ENCODE measurements around the gene MYO3B.

The MYO3B gene

DNA sequence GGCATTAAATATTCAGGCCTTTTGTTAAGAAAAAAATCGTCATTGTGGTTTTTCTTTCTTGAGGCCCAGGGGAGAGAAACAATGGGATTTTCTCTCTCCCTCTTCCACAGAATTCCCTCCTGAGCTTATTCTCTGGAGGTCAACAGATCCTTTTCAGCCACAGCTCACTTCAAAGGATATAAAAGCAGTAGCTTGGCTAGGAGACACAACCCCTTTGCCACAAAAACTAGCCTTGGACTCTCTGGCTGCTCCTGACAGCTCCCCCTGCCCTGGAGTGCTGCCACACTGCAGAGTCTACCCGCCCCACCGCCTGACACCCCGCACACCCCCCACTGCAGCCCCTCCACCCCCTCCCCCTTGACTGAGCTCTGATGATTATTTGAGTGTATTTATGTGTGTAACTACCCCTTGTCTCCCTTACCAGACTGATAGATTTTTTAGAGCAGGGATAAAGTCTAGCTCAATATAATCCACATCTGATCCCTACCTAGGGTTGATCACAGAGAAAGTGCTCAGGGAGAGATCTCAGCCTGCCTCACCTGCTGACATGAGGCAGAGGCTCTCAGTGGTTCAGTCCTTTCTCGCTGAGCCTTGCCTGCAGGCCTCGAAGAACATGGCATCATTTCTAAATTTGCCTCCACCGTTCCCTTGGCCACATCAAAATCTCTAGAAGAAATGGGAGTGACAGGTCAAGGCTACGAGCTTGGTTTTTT lies 405.0 kb downstream of the MYO3B start:
- no peaks in the 10 kb centered on the region for H3K9me3 ChIP-seq (ENCODE audit: severe bottlenecking)
- TF ChIP-seq, protein P1, sequence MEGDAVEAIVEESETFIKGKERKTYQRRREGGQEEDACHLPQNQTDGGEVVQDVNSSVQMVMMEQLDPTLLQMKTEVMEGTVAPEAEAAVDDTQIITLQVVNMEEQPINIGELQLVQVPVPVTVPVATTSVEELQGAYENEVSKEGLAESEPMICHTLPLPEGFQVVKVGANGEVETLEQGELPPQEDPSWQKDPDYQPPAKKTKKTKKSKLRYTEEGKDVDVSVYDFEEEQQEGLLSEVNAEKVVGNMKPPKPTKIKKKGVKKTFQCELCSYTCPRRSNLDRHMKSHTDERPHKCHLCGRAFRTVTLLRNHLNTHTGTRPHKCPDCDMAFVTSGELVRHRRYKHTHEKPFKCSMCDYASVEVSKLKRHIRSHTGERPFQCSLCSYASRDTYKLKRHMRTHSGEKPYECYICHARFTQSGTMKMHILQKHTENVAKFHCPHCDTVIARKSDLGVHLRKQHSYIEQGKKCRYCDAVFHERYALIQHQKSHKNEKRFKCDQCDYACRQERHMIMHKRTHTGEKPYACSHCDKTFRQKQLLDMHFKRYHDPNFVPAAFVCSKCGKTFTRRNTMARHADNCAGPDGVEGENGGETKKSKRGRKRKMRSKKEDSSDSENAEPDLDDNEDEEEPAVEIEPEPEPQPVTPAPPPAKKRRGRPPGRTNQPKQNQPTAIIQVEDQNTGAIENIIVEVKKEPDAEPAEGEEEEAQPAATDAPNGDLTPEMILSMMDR (IDR thresholded peaks at IDR 0.05; ENCODE audit: low read depth, low read length) = no peak
- H3K27me3 ChIP-seq (ENCODE audit: insufficient read depth, low read depth, severe bottlenecking) = no peaks in the 10 kb centered on the region
- no peak overlapping the region; the same call in 1 of the 2 replicates for H3K27ac ChIP-seq
- no peaks in the 10 kb centered on the region for H3K36me3 ChIP-seq
- DNase-seq = peak; percentile 30
- H3K4me3 ChIP-seq (ENCODE audit: low read depth, low read length) = no peak overlapping the region

DNA sequence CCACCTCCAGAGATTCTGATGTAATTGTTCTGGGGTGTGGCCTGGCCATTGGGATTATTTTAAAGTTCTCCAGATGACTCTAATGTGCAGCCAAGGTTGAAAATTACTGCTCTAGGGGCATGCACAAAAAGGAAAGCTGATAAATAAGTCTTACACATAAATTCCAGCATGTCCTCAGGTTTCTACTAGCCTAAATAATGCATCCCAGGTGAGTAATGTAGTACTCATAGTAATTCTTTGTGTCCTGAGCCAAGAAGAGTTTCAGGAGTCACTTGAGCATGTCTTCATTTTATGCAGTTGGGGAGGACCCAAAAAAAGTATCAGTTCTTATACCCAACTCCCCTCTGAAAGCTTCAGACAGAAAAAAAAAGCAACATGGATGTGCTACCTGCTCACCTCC lies 407.1 kb downstream of the MYO3B start:
- Histone ChIP-seq H3K27me3 (ENCODE audit: insufficient read depth, low read depth, severe bottlenecking) (no peaks in the 10 kb centered on the region), H3K4me3 (ENCODE audit: low read depth, low read length) (no peak overlapping the region)
- TF ChIP-seq, protein P1 (IDR thresholded peaks at IDR 0.05; ENCODE audit: low read depth, low read length) = no peak

DNA sequence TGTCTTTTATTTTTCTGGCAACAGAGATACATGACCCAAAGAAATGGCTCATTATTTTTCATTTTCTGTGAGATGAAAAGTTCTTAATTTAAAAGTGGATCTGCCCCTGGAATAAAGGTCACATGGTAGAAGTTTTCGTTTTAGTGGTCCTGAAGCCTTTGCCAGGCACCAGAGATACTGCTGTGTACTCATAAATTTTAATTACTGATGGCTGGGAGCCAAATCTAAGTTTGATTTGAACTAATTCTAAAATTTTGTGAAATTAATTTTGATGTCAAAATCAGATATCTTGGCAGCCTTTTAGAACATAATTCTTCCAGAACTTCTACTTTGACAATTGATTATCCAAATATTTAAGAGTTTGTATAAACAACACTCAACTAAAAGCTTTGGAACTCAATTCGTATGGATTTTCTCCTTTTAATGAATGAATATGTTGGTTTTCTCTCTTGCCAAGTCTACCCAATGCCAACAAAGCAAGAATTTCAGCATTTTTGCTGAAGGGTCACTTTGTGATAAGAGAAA lies 408.7 kb downstream of the MYO3B start:
- TF ChIP-seq, protein P1 (IDR thresholded peaks at IDR 0.05; ENCODE audit: low read depth, low read length) = no peak
- Histone ChIP-seq H3K9me3 (ENCODE audit: severe bottlenecking) (no peaks in the 10 kb centered on the region), H3K27me3 (ENCODE audit: insufficient read depth, low read depth, severe bottlenecking) (no peaks in the 10 kb centered on the region), H3K4me3 (ENCODE audit: low read depth, low read length) (no peak overlapping the region), H3K36me3 (no peaks in the 10 kb centered on the region), H3K27ac (no peak overlapping the region)
- no peak for DNase-seq

More for the DNA sequence above, 407.1 kb downstream of the MYO3B start:
- no peak overlapping the region for H3K27ac ChIP-seq
- no peaks in the 10 kb centered on the region for H3K36me3 ChIP-seq
- no peak for DNase-seq
- no peaks in the 10 kb centered on the region for H3K9me3 ChIP-seq (ENCODE audit: severe bottlenecking)

DNA sequence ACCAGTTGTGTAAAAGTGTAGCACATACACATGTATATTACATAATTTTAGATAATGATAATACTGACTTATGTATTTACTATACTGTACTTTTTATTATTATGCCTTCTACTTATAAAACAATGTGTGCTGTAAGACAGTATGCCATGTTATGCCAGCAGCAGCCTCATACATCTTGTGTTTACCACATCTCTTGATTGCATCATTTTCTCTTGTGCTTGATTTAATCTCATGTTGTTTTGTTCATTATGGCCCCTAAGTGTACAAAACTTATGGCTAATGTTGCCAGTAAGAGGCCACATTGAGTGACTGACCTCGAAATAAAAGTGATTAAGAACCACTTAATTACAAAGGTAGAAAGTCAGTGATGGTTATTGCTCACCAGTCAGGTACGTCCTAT lies 409.2 kb downstream of the MYO3B start:
- Histone ChIP-seq H3K27ac (no peak overlapping the region), H3K36me3 (no peaks in the 10 kb centered on the region), H3K4me3 (ENCODE audit: low read depth, low read length) (no peak overlapping the region), H3K9me3 (ENCODE audit: severe bottlenecking) (no peaks in the 10 kb centered on the region), H3K27me3 (ENCODE audit: insufficient read depth, low read depth, severe bottlenecking) (no peaks in the 10 kb centered on the region)
- no peak for DNase-seq
- TF ChIP-seq, protein P1 (IDR thresholded peaks at IDR 0.05; ENCODE audit: low read depth, low read length) = no peak

DNA sequence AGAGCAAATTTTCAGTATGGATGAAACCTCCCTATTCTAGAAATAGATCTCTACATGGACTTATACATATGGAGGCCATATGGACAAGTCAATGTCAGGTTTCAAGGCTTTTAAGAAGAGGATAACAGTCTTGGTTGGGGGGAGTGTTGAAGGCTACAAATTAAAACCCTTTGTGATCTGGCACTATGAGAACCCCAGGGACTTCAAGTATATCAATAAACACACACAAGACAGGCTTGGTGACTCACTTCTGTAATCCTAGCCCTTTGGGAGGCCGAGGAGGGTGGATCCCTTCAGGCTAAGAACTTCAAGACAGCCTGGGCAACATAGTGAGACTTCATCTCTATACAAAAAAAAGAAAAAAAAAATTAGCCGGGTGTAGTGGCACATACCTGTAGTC lies 410.0 kb downstream of the MYO3B start:
- H3K36me3 ChIP-seq = no peaks in the 10 kb centered on the region
- H3K9me3 ChIP-seq (ENCODE audit: severe bottlenecking) = no peaks in the 10 kb centered on the region
- TF ChIP-seq, protein P1 (IDR thresholded peaks at IDR 0.05; ENCODE audit: low read depth, low read length) = no peak
- no peak overlapping the region for H3K4me3 ChIP-seq (ENCODE audit: low read depth, low read length)
- no peak overlapping the region for H3K27ac ChIP-seq
- DNase-seq = no peak
- H3K27me3 ChIP-seq (ENCODE audit: insufficient read depth, low read depth, severe bottlenecking) = no peaks in the 10 kb centered on the region

DNA sequence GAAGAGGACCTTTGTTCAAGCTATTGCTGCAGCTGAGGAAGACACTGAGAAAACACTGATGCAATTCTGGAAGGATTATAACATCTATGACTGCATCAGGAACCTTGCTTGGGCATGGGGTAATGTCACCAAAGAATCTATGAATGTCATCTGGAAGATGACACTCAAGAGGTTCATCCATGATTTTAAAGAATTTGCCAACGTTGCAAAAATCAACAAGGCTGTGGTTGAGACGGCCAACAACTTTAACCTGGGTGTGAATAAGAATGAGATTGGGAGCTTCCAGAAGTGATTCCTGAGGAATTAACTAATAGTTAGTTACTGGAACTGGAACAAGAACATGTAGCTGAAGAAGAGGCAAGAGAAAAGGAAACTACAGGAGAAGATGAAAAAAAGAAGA lies 410.8 kb downstream of the MYO3B start:
- TF ChIP-seq, protein P1 (IDR thresholded peaks at IDR 0.05; ENCODE audit: low read depth, low read length) = no peak
- Histone ChIP-seq H3K27ac (no peak overlapping the region), H3K9me3 (ENCODE audit: severe bottlenecking) (no peaks in the 10 kb centered on the region), H3K36me3 (no peaks in the 10 kb centered on the region), H3K4me3 (ENCODE audit: low read depth, low read length) (no peak overlapping the region), H3K27me3 (ENCODE audit: insufficient read depth, low read depth, severe bottlenecking) (no peaks in the 10 kb centered on the region)
- no peak for DNase-seq
